ENCODE measurements around the gene DKC1. TPM values are rescaled to one million over a fixed set of nuclear protein-coding genes. Genes with fewer than 3 reads are reported as not detected.

Gene DKC1
- total and polyA plus RNA-seq, 2 donors (not counting 3 experiments of a cell fraction or from before 2014, with no cell fraction given) = 28.6 to 69.1 TPM

DNA sequence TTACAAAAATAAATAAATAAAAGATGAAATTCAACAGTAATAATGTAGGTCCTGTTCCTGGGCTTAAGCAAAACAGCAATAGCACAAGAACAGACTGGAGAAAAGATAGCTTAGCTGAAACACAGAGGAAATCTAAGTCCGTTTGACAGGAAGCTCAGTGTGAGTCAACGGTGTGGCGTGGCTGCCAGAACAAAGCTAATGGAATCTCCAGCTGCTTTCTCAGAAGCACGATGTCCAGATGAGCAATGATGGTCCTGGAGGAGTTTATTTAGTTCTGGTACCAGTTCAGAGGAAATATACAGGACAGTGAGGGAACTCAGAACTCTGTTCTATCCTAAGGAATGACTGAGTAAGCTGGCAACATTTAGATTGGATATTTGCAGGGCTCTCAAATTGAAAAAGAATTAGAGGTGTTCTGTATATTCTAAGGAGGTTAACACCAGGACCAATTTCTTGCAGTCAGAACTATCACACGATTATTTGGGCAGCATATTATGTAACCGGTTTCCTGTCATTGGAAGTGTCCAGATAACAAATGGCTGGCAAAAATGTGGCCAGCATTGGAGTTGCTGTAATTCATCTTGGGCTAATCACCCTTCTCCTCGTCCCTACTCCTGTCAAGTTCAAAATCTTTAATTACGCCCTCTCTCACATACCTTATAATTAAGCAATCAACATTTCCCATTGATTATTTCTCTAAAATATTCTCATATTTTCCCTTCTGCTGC lies 24.5 kb upstream of the DKC1 start:
- intact Hi-C loops (cut with micrococcal nuclease) = loop anchor here (1.0 to 2.0 kb wide), 2 partner anchors 8 to 67 kb away; partner anchors contain the start of gene MPP1
- Histone ChIP-seq H3K4me3 (replicated peaks in 1 of 3; ENCODE audit: insufficient read depth in 1 of 3, low read depth in 1 of 3, low read length in 3 of 3) (no peak overlapping the region), H3K9me1 (replicated peaks; ENCODE audit: control insufficient read depth, extremely low read depth, insufficient read depth, low read length) (no peaks in the 10 kb centered on the region), H3K79me2 (ENCODE audit: control insufficient read depth, insufficient read depth, low read length) (no peaks in the 10 kb centered on the region), H4K20me1 (replicated peaks; ENCODE audit: control insufficient read depth, extremely low read depth, insufficient read depth, low read length) (no peaks in the 10 kb centered on the region), H3K27ac (ENCODE audit: insufficient read depth, low read depth, low read length) (peak overlapping the region; percentile 93), H3K27me3 (ENCODE audit: control insufficient read depth in 2 of 2, insufficient read depth in 2 of 2, low read length in 2 of 2) (no peaks in the 10 kb centered on the region), H3K9ac (replicated peaks; ENCODE audit: extremely low read depth, insufficient read depth, low read length) (peak overlapping the region; percentile 38), H3K4me2 (ENCODE audit: insufficient read depth, low read length) (peak overlapping the region; percentile 51), H3K36me3 (ENCODE audit: control insufficient read depth in 2 of 2, extremely low read depth in 1 of 2, insufficient read depth in 2 of 2, low read length in 2 of 2) (no peaks in the 10 kb centered on the region), H3K4me1 (ENCODE audit: control insufficient read depth, extremely low read depth, insufficient read depth, low read length) (peaks cover 52% of the 10 kb centered on the region), H2AFZ (ENCODE audit: low read depth, low read length) (no peak overlapping the region), H3K9me3 (replicated peaks; ENCODE audit: control insufficient read depth, insufficient read depth, low read length) (no peaks in the 10 kb centered on the region)
- no peak for TF ChIP-seq GATA2 (IDR thresholded peaks at IDR 0.05; ENCODE audit: insufficient read depth, insufficient read length, low read depth, low read length)
- TF ChIP-seq JUN (IDR thresholded peaks at IDR 0.05; ENCODE audit: borderline replicate concordance, insufficient read depth, insufficient read length, low read depth) = peak; percentile 67
- peak; percentile 69 for TF ChIP-seq FOS (IDR thresholded peaks at IDR 0.05; ENCODE audit: borderline replicate concordance, insufficient read depth, low read length)
- no peak for TF ChIP-seq MYC (IDR thresholded peaks at IDR 0.05; ENCODE audit: low read depth, low read length)
- TF ChIP-seq, protein P1, sequence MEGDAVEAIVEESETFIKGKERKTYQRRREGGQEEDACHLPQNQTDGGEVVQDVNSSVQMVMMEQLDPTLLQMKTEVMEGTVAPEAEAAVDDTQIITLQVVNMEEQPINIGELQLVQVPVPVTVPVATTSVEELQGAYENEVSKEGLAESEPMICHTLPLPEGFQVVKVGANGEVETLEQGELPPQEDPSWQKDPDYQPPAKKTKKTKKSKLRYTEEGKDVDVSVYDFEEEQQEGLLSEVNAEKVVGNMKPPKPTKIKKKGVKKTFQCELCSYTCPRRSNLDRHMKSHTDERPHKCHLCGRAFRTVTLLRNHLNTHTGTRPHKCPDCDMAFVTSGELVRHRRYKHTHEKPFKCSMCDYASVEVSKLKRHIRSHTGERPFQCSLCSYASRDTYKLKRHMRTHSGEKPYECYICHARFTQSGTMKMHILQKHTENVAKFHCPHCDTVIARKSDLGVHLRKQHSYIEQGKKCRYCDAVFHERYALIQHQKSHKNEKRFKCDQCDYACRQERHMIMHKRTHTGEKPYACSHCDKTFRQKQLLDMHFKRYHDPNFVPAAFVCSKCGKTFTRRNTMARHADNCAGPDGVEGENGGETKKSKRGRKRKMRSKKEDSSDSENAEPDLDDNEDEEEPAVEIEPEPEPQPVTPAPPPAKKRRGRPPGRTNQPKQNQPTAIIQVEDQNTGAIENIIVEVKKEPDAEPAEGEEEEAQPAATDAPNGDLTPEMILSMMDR (IDR thresholded peaks at IDR 0.05; ENCODE audit: extremely low read depth in 1 of 2, insufficient read depth in 1 of 2, low read depth in 1 of 2, low read length in 2 of 2) = no peak
- no peak for TF ChIP-seq POLR2A (IDR thresholded peaks at IDR 0.05; ENCODE audit: low read depth, low read length)
- TF ChIP-seq, protein P2, sequence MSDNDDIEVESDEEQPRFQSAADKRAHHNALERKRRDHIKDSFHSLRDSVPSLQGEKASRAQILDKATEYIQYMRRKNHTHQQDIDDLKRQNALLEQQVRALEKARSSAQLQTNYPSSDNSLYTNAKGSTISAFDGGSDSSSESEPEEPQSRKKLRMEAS (IDR thresholded peaks at IDR 0.05; ENCODE audit: insufficient read depth, insufficient read length) = no peak
- peak; percentile 47 for TF ChIP-seq POLR2AphosphoS5 (IDR thresholded peaks at IDR 0.05; ENCODE audit: insufficient read depth, low read depth, low read length)
- no peak for TF ChIP-seq EZH2 (IDR thresholded peaks at IDR 0.05; ENCODE audit: borderline replicate concordance, low read depth, low read length, severe bottlenecking)
- TSS peak; percentile 71 for BruUV-seq (replicated peaks)
- dilution Hi-C loops (cut with MboI; ENCODE audit: extremely low pct_ligation_motif_present, low sequenced_read_pairs) = no loop called here
- FAIRE-seq (peak; percentile 93), DNase-seq (ENCODE audit: low read depth, low spot score) (peak; percentile 87)
- ChIA-PET POLR2A (no interaction called here), CTCF (interaction anchor here (0.9 to 1.2 kb wide), 7 partner anchors 9 to 25 kb away, joined by 3 to 26 read pairs (median 4); partner anchors contain the start of gene GAB3)

All from endothelial cell of umbilical vein (primary cell).